Measurements from ENCODE around the gene RALB. TPM values are rescaled to one million over a fixed set of nuclear protein-coding genes. Genes with fewer than 3 reads are reported as not detected.
A peak's percentile ranks its signal among the peaks of the same experiment; 100 is the strongest.

The RALB gene
- polyA plus RNA-seq, 1 of the 3 experiments (the other 2 are of a cell fraction) = 37.2 TPM

DNA sequence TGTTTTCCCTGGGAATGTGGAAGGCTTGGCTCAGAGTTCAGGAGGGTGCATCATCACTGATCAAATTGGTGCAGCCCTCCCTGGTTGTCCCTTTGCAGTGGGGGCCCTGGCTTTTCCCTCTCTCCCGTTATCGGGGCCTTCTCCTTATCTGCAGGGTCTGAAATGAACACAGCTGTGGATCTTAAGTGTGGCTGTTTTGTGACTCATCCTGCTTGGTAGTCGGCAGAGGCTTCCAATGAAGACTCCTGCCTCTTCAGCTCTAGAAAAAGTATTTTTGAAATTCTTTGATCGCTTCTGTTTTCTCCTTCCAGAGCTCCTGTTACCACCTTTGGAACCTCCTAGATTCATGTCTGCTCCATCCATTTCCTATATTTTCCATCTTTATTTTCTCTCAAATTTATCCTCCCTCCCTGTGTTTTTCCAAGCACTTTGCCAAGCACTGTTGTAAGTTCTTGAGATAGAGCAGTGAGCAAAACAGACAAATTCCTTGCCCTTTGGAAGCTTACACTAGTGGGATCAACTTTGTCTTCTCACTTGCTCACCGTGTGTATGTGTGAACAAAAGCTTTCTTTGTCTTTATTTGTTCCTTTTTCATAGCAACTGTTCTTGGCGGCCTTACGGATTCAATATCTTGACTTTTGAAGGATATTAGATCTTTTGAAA is 45.7 kb downstream of the RALB start:
- H3K27ac ChIP-seq (ENCODE audit: low read depth in 2 of 2, low read length in 1 of 2) = no peak overlapping the region
- no peaks in the 10 kb centered on the region for H3K9me2 ChIP-seq
- H3K9ac ChIP-seq = no peak overlapping the region
- H2AFZ ChIP-seq (ENCODE audit: low read depth) = no peak overlapping the region
- no peaks in the 10 kb centered on the region for H3K79me2 ChIP-seq (ENCODE audit: insufficient read depth)
- TF ChIP-seq FOSL2 (IDR thresholded peaks at IDR 0.05; ENCODE audit: borderline replicate concordance, low read depth) = peak; percentile 62
- no peak for TF ChIP-seq RXRA (IDR thresholded peaks at IDR 0.05; ENCODE audit: borderline replicate concordance, low read depth)
- no peak for TF ChIP-seq YY1 (IDR thresholded peaks at IDR 0.05; ENCODE audit: low read depth)
- TF ChIP-seq TCF12 (IDR thresholded peaks at IDR 0.05) = peak; percentile 14; the same call in 1 of the 2 replicates
- TF ChIP-seq JUND (IDR thresholded peaks at IDR 0.05) = peak; percentile 27; the same call in 1 of the 2 replicates
- H4K20me1 ChIP-seq (ENCODE audit: insufficient read depth) = 0 out of 2 replicates have a peak, but pooled peaks cover 7% of the 10 kb centered on the region
- H3K9me3 ChIP-seq = no peaks in the 10 kb centered on the region
- WGBS (ENCODE audit: low lambda C conversion rate) = 83% methylated on average over 5 of the region's 7 CpGs
- no peaks in the 10 kb centered on the region for H3F3A ChIP-seq (replicated peaks; ENCODE audit: insufficient read depth)
- H3K4me1 ChIP-seq (ENCODE audit: control insufficient read depth in 1 of 2, insufficient read depth in 2 of 2, low read depth in 1 of 2, low read length in 1 of 2) = no peaks in the 10 kb centered on the region
- H3K4me2 ChIP-seq = no peak overlapping the region
- no peak overlapping the region for H3K4me3 ChIP-seq (ENCODE audit: low read depth in 2 of 2, low read length in 1 of 2)
- no peaks in the 10 kb centered on the region for H3K27me3 ChIP-seq (ENCODE audit: insufficient read depth)
- POLR2A ChIA-PET = no interaction called here
- CTCF ChIA-PET = interaction anchor here (1.6 to 4.5 kb wide), 3 partner anchors 9 to 17 kb away, joined by 4 to 18 read pairs (median 4); no protein-coding TSS in a partner anchor
- DNase-seq = no peak
- H3K36me3 ChIP-seq (replicated peaks in 1 of 2; ENCODE audit: control insufficient read depth in 1 of 2, insufficient read depth in 2 of 2, low read length in 1 of 2) = peaks cover 29 to 39% of the 10 kb centered on the region in 2 experiments

DNA sequence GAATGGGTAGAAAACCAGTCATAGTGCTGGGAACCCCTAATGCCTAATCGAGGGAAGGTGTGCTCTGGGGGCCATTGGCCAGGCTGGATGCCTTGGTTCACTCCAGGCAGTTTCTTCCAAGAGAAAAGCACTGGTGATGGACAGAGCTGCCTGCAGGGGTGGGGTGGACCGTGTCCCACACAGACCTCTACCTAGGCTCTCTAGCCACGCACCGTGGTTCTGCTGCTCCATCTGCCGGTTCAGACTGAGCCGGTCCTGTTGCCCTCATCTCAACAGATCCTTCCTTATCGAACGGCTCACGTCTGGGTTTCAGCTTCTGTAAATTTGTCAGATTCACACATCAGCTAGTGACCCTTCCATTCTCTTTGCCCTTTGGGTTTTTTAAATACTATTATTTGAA is 46.4 kb downstream of the RALB start:
- H2AFZ ChIP-seq (ENCODE audit: low read depth) = no peak overlapping the region
- no peaks in the 10 kb centered on the region for H3K9me2 ChIP-seq
- no peaks in the 10 kb centered on the region for H3K27me3 ChIP-seq (ENCODE audit: insufficient read depth)
- 0 out of 2 replicates have a peak, but pooled peaks cover 7% of the 10 kb centered on the region for H4K20me1 ChIP-seq (ENCODE audit: insufficient read depth)
- ChIA-PET POLR2A (no interaction called here), CTCF (interaction anchor here (1.7 to 1.8 kb wide), 2 partner anchors 10 to 16 kb away, joined by 4 to 6 read pairs; no protein-coding TSS in a partner anchor)
- no peak overlapping the region for H3K9ac ChIP-seq
- TF ChIP-seq RAD21 (IDR thresholded peaks at IDR 0.05; ENCODE audit: low read length) (no peak), USF1 (IDR thresholded peaks at IDR 0.05; ENCODE audit: borderline replicate concordance, low read depth) (no peak), TEAD4 (IDR thresholded peaks at IDR 0.05; ENCODE audit: borderline replicate concordance, insufficient read depth) (no peak), YY1 (IDR thresholded peaks at IDR 0.05; ENCODE audit: low read depth) (no peak), EP300 (IDR thresholded peaks at IDR 0.05; ENCODE audit: borderline replicate concordance in 1 of 2, low read depth in 1 of 2, low read length in 1 of 2) (no peak), RCOR1 (IDR thresholded peaks at IDR 0.05; ENCODE audit: low read length) (no peak), TAF1 (IDR thresholded peaks at IDR 0.05; ENCODE audit: borderline replicate concordance, low read depth, low read length) (no peak), CTCF (IDR thresholded peaks at IDR 0.05) (no peak), MEF2A (IDR thresholded peaks at IDR 0.05; ENCODE audit: borderline replicate concordance, low read depth) (no peak), FOXJ3 (CRISPR knock-in tag; IDR thresholded peaks at IDR 0.05) (no peak), ZBTB33 (IDR thresholded peaks at IDR 0.05; ENCODE audit: borderline replicate concordance, low read depth) (no peak), SMC3 (IDR thresholded peaks at IDR 0.05; ENCODE audit: low read depth, low read length) (no peak), POLR2AphosphoS5 (IDR thresholded peaks at IDR 0.05; ENCODE audit: low read depth, low read length) (no peak), RXRA (IDR thresholded peaks at IDR 0.05; ENCODE audit: borderline replicate concordance, low read depth) (no peak), MXI1 (IDR thresholded peaks at IDR 0.05; ENCODE audit: low read depth, low read length) (no peak), GABPA (IDR thresholded peaks at IDR 0.05; ENCODE audit: low read depth) (no peak), FOSL2 (IDR thresholded peaks at IDR 0.05; ENCODE audit: borderline replicate concordance, low read depth) (no peak), NFIC (IDR thresholded peaks at IDR 0.05; ENCODE audit: borderline replicate concordance) (no peak)
- TF ChIP-seq, protein P1, sequence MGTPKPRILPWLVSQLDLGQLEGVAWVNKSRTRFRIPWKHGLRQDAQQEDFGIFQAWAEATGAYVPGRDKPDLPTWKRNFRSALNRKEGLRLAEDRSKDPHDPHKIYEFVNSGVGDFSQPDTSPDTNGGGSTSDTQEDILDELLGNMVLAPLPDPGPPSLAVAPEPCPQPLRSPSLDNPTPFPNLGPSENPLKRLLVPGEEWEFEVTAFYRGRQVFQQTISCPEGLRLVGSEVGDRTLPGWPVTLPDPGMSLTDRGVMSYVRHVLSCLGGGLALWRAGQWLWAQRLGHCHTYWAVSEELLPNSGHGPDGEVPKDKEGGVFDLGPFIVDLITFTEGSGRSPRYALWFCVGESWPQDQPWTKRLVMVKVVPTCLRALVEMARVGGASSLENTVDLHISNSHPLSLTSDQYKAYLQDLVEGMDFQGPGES (IDR thresholded peaks at IDR 0.05; ENCODE audit: low read depth, low read length) = no peak
- no peaks in the 10 kb centered on the region for H3K4me1 ChIP-seq (ENCODE audit: control insufficient read depth in 1 of 2, insufficient read depth in 2 of 2, low read depth in 1 of 2, low read length in 1 of 2)
- no peak overlapping the region for H3K4me2 ChIP-seq
- H3K27ac ChIP-seq (ENCODE audit: low read depth in 2 of 2, low read length in 1 of 2) = no peak overlapping the region
- no peaks in the 10 kb centered on the region for H3F3A ChIP-seq (replicated peaks; ENCODE audit: insufficient read depth)
- WGBS (ENCODE audit: low lambda C conversion rate) = 90% methylated on average over 9 of the region's 9 CpGs
- peaks cover 22 to 33% of the 10 kb centered on the region in 2 experiments for H3K36me3 ChIP-seq (replicated peaks in 1 of 2; ENCODE audit: control insufficient read depth in 1 of 2, insufficient read depth in 2 of 2, low read length in 1 of 2)
- no peak for DNase-seq
- no peak overlapping the region for H3K4me3 ChIP-seq (ENCODE audit: low read depth in 2 of 2, low read length in 1 of 2)
- no peaks in the 10 kb centered on the region for H3K79me2 ChIP-seq (ENCODE audit: insufficient read depth)
- no peaks in the 10 kb centered on the region for H3K9me3 ChIP-seq

All from SK-N-SH (cell line).